Measurements from ENCODE around the gene CCDC141.

The CCDC141 gene

DNA sequence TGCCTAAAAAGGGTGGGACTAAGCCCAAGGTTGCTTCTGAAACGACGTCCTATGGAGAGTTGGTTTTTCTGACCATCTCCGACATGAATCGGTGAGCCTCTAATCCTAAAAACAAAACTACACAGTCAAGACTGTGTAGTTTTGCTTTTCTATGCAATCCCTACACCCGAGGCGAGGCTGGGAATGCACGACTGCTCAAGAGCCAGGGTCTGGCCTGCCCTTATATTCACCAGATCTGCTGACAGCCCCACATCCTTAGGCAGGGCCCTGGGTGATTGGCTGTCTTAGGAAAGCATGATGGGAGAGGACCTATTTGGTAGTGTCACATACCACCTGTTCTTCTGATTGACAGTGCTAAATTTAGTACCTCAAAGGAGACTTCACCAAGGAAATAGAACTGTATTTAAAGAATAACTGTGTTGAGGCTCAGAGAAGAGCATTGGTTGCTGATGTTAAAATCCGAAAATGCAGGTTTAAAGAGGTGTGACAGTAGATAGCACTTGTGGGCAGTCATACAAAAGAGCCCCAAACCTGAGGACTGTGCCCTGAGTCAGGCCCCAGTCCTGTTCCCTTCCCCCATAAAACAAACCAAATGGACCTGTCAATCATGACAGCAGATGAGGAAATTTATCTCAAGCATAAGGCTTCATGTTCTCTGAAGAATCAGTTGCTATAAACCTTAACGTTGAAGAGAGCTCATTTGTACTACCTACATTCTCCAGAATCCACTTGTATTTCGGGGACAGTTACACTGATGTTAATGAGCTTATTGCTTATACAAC is 242.5 kb downstream of the CCDC141 start, which contains the start of gene TTN:
TSS of gene TTN (minus strand) at position 197 of the 782 bp plus-strand sequence. CDS start 2,781 bp downstream, outside the sequence.
- Mint-ChIP-seq H3K9me3 (no peaks in the 10 kb centered on the region), H3K27ac (no peak within 1 kb of the TSS), H3K4me3 (no peak within 1 kb of the TSS), H3K4me1 (ENCODE audit: low read depth) (no peaks in the 10 kb centered on the region), H3K27me3 (no peaks in the 10 kb centered on the region), H3K36me3 (ENCODE audit: low read depth) (no peaks in the 10 kb centered on the region)

DNA sequence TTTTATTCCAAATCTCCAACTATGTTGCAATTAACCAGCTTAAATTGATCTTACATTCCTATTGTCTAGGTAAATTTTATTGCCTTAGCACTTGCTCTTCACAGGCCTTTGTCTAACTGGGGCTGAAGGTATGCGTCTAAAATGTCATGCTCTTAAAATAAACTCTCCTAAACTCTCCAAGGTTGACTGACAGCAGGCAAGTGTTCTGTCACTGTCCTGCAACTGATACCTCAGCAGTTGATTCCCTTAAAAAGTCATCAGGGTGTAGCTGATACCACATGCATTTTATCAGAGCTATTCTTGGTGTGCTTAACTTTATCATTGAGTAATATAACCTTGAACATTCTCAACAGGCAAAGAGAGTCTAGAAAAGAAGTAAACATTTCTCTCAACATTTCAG is 243.4 kb downstream of the CCDC141 start:
- no peak overlapping the region for H3K27ac Mint-ChIP-seq
- H3K4me1 Mint-ChIP-seq (ENCODE audit: low read depth) = no peaks in the 10 kb centered on the region
- no peak overlapping the region for H3K4me3 Mint-ChIP-seq
- H3K27me3 Mint-ChIP-seq = no peaks in the 10 kb centered on the region
- no peaks in the 10 kb centered on the region for H3K36me3 Mint-ChIP-seq (ENCODE audit: low read depth)
- H3K9me3 Mint-ChIP-seq = no peaks in the 10 kb centered on the region

DNA sequence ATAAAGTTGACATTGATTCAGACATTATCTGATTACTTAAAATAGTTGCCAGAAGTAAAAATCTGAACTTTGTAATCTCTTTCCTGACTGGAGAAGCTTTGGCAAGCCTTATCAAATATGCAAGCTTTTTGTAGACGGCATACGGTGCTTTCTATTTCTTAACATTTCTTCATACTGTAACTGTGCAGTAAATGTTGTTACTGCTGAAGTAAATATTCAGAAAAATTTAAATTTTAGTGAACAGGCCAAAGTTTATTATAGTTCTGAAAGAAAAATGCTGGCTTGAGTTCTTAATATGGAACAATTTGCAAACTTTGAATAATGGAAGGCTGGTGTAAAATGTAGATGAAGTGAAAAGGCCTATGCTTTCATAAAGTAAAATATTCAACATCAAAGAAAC is 244.5 kb downstream of the CCDC141 start:
- no peaks in the 10 kb centered on the region for H3K27me3 Mint-ChIP-seq
- no peak overlapping the region for H3K4me3 Mint-ChIP-seq
- no peak overlapping the region for H3K27ac Mint-ChIP-seq
- H3K9me3 Mint-ChIP-seq = no peaks in the 10 kb centered on the region
- no peaks in the 10 kb centered on the region for H3K36me3 Mint-ChIP-seq (ENCODE audit: low read depth)
- no peaks in the 10 kb centered on the region for H3K4me1 Mint-ChIP-seq (ENCODE audit: low read depth)

GRCh38 chr2:178804791-178805190 is 245.1 kb downstream of the CCDC141 start:
- no peaks in the 10 kb centered on the region for H3K36me3 Mint-ChIP-seq (ENCODE audit: low read depth)
- no peaks in the 10 kb centered on the region for H3K9me3 Mint-ChIP-seq
- no peaks in the 10 kb centered on the region for H3K27me3 Mint-ChIP-seq
- H3K4me1 Mint-ChIP-seq (ENCODE audit: low read depth) = no peaks in the 10 kb centered on the region
- no peak overlapping the region for H3K27ac Mint-ChIP-seq
- no peak overlapping the region for H3K4me3 Mint-ChIP-seq

GRCh38 chr2:178800510-178800909 is 249.4 kb downstream of the CCDC141 start:
- Mint-ChIP-seq H3K4me3 (no peak overlapping the region), H3K27ac (no peak overlapping the region), H3K36me3 (ENCODE audit: low read depth) (peaks cover 5% of the 10 kb centered on the region), H3K4me1 (ENCODE audit: low read depth) (no peaks in the 10 kb centered on the region), H3K9me3 (no peaks in the 10 kb centered on the region), H3K27me3 (no peaks in the 10 kb centered on the region)

GRCh38 chr2:178799305-178799704 is 250.6 kb downstream of the CCDC141 start:
- Mint-ChIP-seq H3K27me3 (no peaks in the 10 kb centered on the region), H3K36me3 (ENCODE audit: low read depth) (peaks cover 5% of the 10 kb centered on the region), H3K27ac (no peak overlapping the region), H3K4me3 (no peak overlapping the region), H3K4me1 (ENCODE audit: low read depth) (no peaks in the 10 kb centered on the region), H3K9me3 (no peaks in the 10 kb centered on the region)

- Mint-ChIP-seq H3K27ac (no peak overlapping the region), H3K4me1 (ENCODE audit: low read depth) (no peaks in the 10 kb centered on the region), H3K9me3 (no peaks in the 10 kb centered on the region), H3K27me3 (no peaks in the 10 kb centered on the region), H3K4me3 (no peak overlapping the region), H3K36me3 (ENCODE audit: low read depth) (peaks cover 11% of the 10 kb centered on the region)
Observed at GRCh38 chr2:178796079-178796677, 253.8 kb downstream of the CCDC141 start.

- H3K27ac Mint-ChIP-seq = no peak overlapping the region
- H3K36me3 Mint-ChIP-seq (ENCODE audit: low read depth) = peaks cover 5% of the 10 kb centered on the region
Observed at GRCh38 chr2:178787934-178788333, 262.0 kb downstream of the CCDC141 start.

GRCh38 chr2:178787155-178787554 is 262.8 kb downstream of the CCDC141 start:
- H3K9me3 Mint-ChIP-seq = no peaks in the 10 kb centered on the region
- no peak overlapping the region for H3K27ac Mint-ChIP-seq
- no peaks in the 10 kb centered on the region for H3K4me1 Mint-ChIP-seq (ENCODE audit: low read depth)
- peaks cover 5% of the 10 kb centered on the region for H3K36me3 Mint-ChIP-seq (ENCODE audit: low read depth)
- no peak overlapping the region for H3K4me3 Mint-ChIP-seq
- no peaks in the 10 kb centered on the region for H3K27me3 Mint-ChIP-seq

More at GRCh38 chr2:178787934-178788333, 262.0 kb downstream of the CCDC141 start:
- no peaks in the 10 kb centered on the region for H3K9me3 Mint-ChIP-seq
- no peak overlapping the region for H3K4me3 Mint-ChIP-seq
- H3K27me3 Mint-ChIP-seq = no peaks in the 10 kb centered on the region
- H3K4me1 Mint-ChIP-seq (ENCODE audit: low read depth) = no peaks in the 10 kb centered on the region

- peaks cover 15% of the 10 kb centered on the region for H3K36me3 Mint-ChIP-seq (ENCODE audit: low read depth)
- H3K27ac Mint-ChIP-seq = no peak overlapping the region
Observed at GRCh38 chr2:178783889-178784288, 266.0 kb downstream of the CCDC141 start.

GRCh38 chr2:178782236-178782635 is 267.7 kb downstream of the CCDC141 start:
- H3K4me1 Mint-ChIP-seq (ENCODE audit: low read depth) = no peaks in the 10 kb centered on the region
- no peak overlapping the region for H3K4me3 Mint-ChIP-seq
- no peak overlapping the region for H3K27ac Mint-ChIP-seq
- peaks cover 24% of the 10 kb centered on the region for H3K36me3 Mint-ChIP-seq (ENCODE audit: low read depth)
- H3K27me3 Mint-ChIP-seq = no peaks in the 10 kb centered on the region
- H3K9me3 Mint-ChIP-seq = no peaks in the 10 kb centered on the region

More at GRCh38 chr2:178783889-178784288, 266.0 kb downstream of the CCDC141 start:
- no peak overlapping the region for H3K4me3 Mint-ChIP-seq
- no peaks in the 10 kb centered on the region for H3K4me1 Mint-ChIP-seq (ENCODE audit: low read depth)
- no peaks in the 10 kb centered on the region for H3K27me3 Mint-ChIP-seq
- no peaks in the 10 kb centered on the region for H3K9me3 Mint-ChIP-seq
